Activated naive CD4-positive, alpha-beta T cell (primary cell): ENCODE data around the gene SS18L1.

ENCODE experiments used
- DNase-seq, 4 experiments: peaks; one replicate each; lab custom pipeline; 2025; lab: John Stamatoyannopoulos, UW

SS18L1 gene

GRCh38 chr20:62171245-62171644 is 27.7 kb downstream of the SS18L1 start:
- DNase-seq: no peak

DNA sequence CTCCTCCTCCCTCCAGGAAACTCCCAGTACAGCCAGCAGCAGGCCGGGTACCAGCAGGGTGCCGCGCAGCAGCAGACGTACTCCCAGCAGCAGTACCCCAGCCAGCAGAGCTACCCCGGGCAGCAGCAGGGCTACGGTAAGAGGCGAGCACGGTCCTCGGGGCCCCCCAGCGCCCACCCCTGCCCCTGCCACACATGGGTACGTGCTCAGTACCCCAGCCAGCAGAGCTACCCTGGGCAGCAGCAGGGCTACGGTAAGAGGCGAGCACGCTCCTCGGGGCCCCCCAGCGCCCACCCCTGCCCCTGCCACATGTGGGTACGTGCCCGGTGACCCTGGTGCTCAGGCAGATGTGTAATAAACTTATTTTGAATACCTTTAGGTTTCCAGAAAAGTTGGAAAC is 29.1 kb downstream of the SS18L1 start:
- DNase-seq: no peak

GRCh38 chr20:62174021-62174804 is 30.6 kb downstream of the SS18L1 start:
- no peak for DNase-seq

- no peak for DNase-seq
These were observed 31.5 kb downstream of the SS18L1 start for GRCh38 chr20:62174870-62175624.

DNA sequence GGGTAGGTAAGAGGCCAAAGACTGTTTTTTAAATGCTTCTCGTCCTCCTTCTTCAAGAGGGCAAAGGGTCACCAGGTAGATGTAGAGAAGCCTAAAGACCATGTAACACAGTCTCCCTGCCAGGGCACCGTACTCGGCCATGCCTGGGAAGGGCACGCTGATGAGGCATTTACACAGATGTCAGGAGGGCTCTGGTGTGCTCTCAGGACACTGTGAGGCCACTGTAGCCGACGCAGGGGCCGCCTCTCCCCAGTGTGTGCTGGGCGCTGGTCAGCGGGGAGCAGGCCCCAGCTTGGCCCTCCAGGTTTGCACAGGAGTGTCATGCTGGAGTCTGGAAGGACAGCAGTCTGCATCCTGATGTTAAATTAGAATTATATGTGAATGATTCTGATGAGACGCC is 32.1 kb downstream of the SS18L1 start:
- no peak for DNase-seq

- no peak for DNase-seq
These were observed 33.3 kb downstream of the SS18L1 start for GRCh38 chr20:62176866-62177265.

DNA sequence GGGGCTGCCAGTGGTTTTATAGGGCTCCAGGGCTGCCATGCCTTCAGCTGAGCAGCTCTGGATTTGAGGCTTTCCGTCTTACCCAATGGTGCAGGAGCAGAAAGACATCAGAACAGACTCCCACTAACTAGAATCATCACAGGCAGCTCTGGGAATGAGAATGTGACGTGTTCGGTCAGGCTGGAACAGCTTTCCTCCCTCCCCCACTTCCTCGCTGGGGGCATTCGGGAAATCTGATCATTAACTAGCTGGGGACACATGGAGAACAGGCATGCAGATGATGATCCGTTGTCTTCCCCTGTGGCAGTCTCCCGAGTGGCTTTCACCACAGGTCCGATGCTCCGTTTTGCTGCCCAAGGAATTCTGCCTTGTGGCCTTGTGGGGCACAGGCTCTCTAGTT is 33.7 kb downstream of the SS18L1 start:
- DNase-seq: no peak

DNA sequence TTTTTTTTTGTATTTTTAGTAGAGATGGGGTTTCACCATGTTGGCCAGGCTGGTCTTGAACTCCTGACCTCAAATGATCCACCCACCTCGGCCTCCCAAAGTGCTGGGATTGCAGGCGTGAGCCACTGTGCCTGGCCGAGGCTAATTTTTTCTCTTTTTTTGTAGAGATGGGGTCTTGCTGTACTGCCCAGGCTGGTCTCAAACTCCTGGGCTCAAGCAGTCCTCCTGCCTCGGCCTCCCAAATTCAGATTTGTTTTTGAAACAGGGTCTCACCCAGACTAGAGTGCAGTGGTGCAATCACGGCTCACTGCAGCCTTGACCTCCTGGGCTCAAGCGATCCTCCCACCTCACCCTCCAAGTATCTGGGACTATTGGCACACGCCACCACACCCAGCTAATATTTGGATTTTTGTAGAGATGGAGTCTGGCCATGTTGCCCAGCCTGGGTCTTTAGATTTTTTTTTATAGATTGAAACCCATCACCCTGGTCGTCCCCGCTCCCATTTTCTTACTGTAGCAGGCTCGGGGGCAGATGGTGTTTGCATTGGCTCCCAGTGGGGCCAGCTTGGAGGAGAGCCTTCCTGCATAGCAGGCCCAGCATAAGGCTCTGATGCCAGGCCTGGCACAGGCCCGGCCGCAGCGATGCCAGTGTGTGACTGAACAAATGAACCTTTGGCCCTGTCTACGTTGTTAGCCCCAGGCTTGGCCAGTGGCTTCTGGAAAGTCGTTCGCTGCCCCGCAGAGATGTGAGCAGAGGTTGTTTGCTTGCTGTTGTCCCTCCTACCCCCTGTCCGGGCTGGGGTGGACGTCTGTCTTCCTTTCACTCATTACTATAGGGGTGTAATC is 35.0 kb downstream of the SS18L1 start:
- no peak for DNase-seq

DNA sequence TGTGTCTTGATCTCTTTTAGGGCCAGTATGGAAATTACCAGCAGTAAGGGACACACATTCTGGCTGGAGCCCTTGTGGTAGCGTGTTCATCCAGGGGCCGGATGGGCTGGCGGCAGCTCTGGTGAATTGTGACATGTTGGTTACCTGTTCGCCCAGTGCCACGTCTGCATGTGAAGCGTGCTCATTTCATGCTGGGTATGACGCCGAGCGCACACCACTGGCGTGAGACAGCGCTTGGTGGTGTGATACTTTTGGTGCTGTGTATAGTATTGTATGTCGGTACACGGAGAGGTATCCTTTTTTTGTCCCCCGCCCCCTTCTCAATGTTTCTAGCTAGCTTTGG is 35.6 kb downstream of the SS18L1 start:
- no peak for DNase-seq

GRCh38 chr20:62181808-62182207 is 38.2 kb downstream of the SS18L1 start:
- DNase-seq: no peak

- DNase-seq: peak; percentile 71 to 86 (median 83)
These were observed 39.2 kb downstream of the SS18L1 start, which contains the start of gene MTG2 for GRCh38 chr20:62182469-62183425. Gene MTG2 (plus strand): TSS chr20:62183028. CDS start chr20:62193421, 10,393 bp downstream.

GRCh38 chr20:62183426-62184142 is 40.0 kb downstream of the SS18L1 start:
- DNase-seq: no peak

DNA sequence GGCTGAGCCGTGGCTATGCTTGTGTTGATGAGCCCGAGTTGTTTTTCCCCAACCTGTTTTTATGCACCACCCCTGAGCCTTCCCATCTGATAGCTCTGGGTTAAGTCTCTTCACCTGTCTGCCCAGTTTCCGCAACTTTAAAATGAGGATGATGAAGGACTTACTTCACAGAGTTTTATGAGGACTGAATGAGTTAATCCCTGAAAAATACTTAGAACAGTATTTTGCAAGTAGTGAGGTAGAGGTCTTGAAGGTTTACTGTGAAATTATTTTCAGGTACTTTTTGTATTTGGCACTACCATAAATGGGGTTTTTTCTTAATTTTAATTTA is 42.5 kb downstream of the SS18L1 start:
- DNase-seq: no peak

DNA sequence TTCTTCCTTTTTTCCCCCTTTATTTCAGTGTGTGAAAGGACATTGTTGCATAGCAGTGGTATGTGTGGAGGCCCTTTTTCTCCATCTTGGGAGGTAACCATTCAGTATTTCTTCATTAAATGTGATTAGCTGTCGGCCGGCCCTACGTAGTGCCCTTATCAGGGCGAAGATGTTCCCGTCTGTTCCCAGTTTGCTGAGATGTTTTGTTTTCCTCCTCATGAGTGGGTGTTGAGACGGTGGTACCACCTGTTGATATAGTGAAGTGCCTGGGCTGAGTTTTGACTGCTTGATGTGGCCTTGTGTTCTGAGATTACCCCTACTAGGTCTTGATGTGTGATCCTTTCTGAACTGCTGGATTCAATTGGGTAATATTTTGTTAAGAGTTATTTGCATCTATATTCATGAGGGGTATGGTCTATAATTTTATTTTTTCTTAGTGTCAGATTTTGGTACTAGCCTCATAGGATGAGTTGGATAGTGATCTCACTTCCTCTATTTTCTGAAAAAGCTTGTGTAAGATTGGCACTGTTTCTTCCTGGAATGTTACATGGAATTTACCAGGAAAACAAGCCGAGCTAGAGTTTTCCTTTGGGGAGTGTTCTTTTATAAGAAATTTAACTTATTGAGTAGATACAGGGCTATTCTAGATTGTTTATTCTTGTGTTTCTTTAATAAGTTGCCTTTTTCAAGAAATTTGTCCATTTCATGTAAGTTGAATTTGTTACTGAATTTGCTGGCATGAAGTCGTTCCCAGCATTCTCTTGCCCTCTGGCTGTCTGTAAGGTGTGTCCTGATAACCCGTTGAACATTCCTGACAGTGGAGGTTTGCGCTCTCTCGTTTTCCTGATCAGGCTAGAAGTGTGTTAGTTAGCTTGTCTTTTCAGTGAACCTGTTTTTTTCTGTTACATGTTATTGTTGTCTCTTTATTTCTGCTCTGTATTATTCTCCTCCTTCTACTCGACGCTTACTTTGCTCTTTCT is 43.6 kb downstream of the SS18L1 start:
- no peak for DNase-seq

DNA sequence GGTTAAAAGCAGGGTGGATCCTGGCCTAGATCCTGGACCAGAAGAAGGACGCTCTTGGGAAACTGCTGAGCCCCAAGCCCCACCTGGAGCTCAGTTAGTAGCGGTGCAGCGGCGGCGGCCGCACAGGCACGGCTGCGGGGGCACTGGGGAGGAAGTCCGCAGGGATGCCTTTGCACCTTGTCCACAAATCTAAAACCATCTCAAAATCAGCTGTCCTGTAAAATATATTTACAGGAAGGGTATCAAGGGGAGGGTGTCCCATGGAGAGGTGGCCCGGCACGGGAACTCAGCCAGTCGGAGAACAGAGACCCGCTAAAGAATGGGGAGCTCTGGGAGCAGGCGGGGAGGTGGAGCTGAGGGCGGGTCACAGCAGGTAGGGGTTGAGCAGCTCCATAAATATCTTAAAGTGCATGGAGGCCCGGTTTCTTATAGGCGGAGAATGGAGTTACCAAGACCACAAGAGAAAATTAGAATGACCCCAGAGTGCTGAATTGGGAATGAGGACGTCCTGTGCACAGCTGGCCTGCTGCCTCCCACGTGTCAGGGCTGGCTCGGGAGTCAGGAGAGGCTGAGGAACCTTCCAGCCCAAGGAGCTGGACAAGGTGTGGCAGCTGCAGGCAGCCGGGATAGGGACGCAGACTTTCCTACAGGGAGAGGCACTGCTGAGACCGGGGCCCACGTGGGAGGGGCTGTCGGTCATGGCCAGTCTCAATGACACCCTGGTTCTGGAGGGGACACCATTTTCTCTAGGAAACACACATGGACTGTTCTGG is 47.3 kb downstream of the SS18L1 start:
- no peak for DNase-seq

DNA sequence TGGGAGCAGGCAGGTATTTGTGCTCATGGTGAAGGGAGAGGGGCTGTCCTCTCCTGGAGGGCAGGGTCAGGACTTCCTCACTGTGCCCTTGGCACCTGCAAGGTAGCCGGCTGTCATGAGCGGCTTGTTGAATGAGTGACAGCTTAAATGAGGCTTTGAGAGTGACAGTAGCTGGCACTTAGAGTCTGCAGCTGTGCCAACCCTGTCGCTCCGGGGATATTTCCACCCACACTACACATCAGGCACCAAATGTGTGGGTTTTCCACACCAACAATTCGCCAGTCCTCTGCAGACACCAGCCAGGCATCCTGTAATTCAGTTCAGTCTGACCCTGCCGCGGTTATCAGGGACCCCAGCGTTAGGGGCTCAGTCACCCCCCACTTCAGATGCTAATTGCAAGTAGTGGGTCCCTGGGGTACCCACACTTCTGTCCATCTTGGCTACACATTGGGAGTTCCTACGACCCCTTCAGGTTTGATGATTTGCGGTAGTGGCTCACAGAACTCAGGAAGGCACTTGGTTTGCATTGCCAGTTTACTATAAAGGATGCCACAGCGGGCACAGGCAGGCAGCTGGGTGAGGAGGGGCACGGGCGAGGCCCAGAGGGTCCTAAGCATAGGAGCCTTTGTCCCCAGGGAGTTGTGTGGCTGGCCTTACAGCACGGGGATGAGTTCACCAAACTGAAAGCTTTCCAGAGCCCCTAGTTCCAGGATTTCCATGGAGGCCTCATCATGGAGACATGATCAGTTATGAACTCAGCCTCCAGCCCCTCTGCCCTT is 48.4 kb downstream of the SS18L1 start:
- no peak for DNase-seq

- no peak for DNase-seq
These were observed 49.1 kb downstream of the SS18L1 start for GRCh38 chr20:62192635-62193034.
